Adrenal gland (tissue), 12 donors: ENCODE measurements around the gene BCAR1. TPM values are rescaled to one million over a fixed set of nuclear protein-coding genes. Genes with fewer than 3 reads are reported as not detected.
"Not testable (repeated sequence)": the region's sequence is repeated elsewhere in the genome, so short reads cannot be mapped to it uniquely, and the experiment has no call there.

Experiments used
- DNase-seq, 7 donors: peaks; one replicate each; pipeline ENCODE4 v3.0.0-alpha.2; 2019 to 2020
- H3K27ac ChIP-seq, 5 donors: fragments of 200-600 bp; sonication (generic) in 4 of 5; 1 replicate in 3 of 5; 2 replicates in 2 of 5; pipeline versions ENCODE4 v1.5.1 to v1.8.0; 2016 to 2020; ENCODE audit warnings: mild to moderate bottlenecking in 1 of 5
- H3K27me3 ChIP-seq: fragments of 200-600 bp; 2 replicates; pipeline ENCODE4 v1.8.0; 2021
- H3K36me3 ChIP-seq, 2 donors: fragments of 200-600 bp; replicated peaks in 1 of 2; 1 replicate in 1 of 2; 2 replicates in 1 of 2; pipeline versions ENCODE4 v1.5.1 to v1.8.0; 2018 to 2022
- H3K4me1 ChIP-seq, 2 donors: fragments of 200-600 bp; replicated peaks in 1 of 2; 1 replicate in 1 of 2; 2 replicates in 1 of 2; pipeline versions ENCODE4 v1.5.1 to v1.8.0; 2018 to 2021
- H3K4me3 ChIP-seq, 4 donors: fragments of 200-600 bp; sonication (generic) in 3 of 4; one replicate each; pipeline ENCODE4 v1.5.1; 2016 to 2018
- H3K9me3 ChIP-seq, 3 donors: fragments of 200-600 bp; sonication (generic) in 1 of 3; replicated peaks in 1 of 3; 1 replicate in 2 of 3; 2 replicates in 1 of 3; pipeline versions ENCODE4 v1.5.1 to v1.8.0; 2016 to 2021
- CTCF ChIP-seq, 6 experiments: fragments of 450-650 bp in 4 of 6; fragments of 200-600 bp in 2 of 6; sonication (generic) in 1 of 6; IDR thresholded peaks; 1 replicate in 5 of 6; 2 replicates in 1 of 6; pipeline versions ENCODE4 v1.5.1 to v1.8.0; 2016 to 2021; ENCODE audit warnings: antibody characterized with exemption in 6 of 6, mild to moderate bottlenecking in 2 of 6, moderate library complexity in 1 of 6
- POLR2A ChIP-seq, 2 donors: fragments of 450-650 bp; IDR thresholded peaks; one replicate each; pipeline ENCODE4 v1.6.1; 2017; ENCODE audit warnings: antibody characterized with exemption in 2 of 2, mild to moderate bottlenecking in 2 of 2, moderate library complexity in 1 of 2
- WGBS, 4 donors: extraction: QIAGEN DNeasy Blood & Tissue Kit in 2 of 4; methylation state at CpG; one replicate each; pipeline versions ENCODE4 v1.1.5 to v1.1.7; 2013 to 2017; 5-methylcytosine and 5-hydroxymethylcytosine counted together
- intact Hi-C, 2 donors: fragments of 100-400 bp; cut with DNase I; formaldehyde crosslinking; loops; one replicate each; pipeline versions ENCODE4 v1.14.1 to v1.15.0; 2022 to 2023
- polyA plus RNA-seq, 3 donors: library from polyadenylated mRNA; stranded (reverse); fragments of 200-250 nt in 2 of 3; fragments of 350-450 nt in 1 of 3; fragmentation: Illumina TruSeq in 1 of 3; extraction: RNeasy Lipid Tissue Mini Kit (QIAGEN cat#74804) in 1 of 3; gene quantifications; one replicate each; pipeline ENCODE4 v1.2.3, GENCODE V29; 2013 to 2014
- total RNA-seq, 9 donors: library from RNA; depleted of rRNA in 4 of 9; stranded (reverse); fragments of >200 nt in 4 of 9; fragments of 120-200 nt in 1 of 9; fragmentation: NEBNext Ultra II Directional in 1 of 9; extraction: Animal tissue kit (Norgen Biotek cat#: 25700) in 1 of 9; gene quantifications; one replicate each; pipeline versions ENCODE4 v1.1.0 to v1.2.4, GENCODE V29; 2013 to 2023
- donor health status: healthy with polysubstance abuse.
- donor health status: Bipolar disorder and iron deficiency.
- donor health status: DM: yes; HTN: yes; CAD: no.
- donor health status: DM: no; HTN: no; CAD: no.
- donor health status: DM: no; HTN: no; CAD: no.
- donor health status: DM: yes; HTN: yes; CAD: no.

The BCAR1 gene
- total and polyA plus RNA-seq, 12 donors, result 10.2 to 87.7 (median 63.8) TPM

- H3K36me3 ChIP-seq, result peaks cover 0 to 21% of the 10 kb centered on the region in 2 donors
- peaks cover 26 to 71% of the 10 kb centered on the region in 2 donors for H3K4me1 ChIP-seq
- DNase-seq, result peak; percentile 71 to 96 (median 85)
- no peak overlapping the region for H3K4me3 ChIP-seq
- H3K27me3 ChIP-seq, result no peaks in the 10 kb centered on the region
- H3K9me3 ChIP-seq, result no peaks in the 10 kb centered on the region
- 32 to 42% (median 33%) methylated on average over 11 to 25 of the region's 25 CpGs for WGBS, 4 donors
- H3K27ac ChIP-seq, result peak overlapping the region in 4 of 5 donors; percentile 75 to 96 (median 86)
- intact Hi-C loops, result no loop called here
- TF ChIP-seq POLR2A (IDR thresholded peaks at IDR 0.05), result peak; percentile 21 to 57
- TF ChIP-seq CTCF (IDR thresholded peaks at IDR 0.05), result no peak
Observed at GRCh38 chr16:75244844-75245758, 6.3 kb downstream of the BCAR1 start.

DNA sequence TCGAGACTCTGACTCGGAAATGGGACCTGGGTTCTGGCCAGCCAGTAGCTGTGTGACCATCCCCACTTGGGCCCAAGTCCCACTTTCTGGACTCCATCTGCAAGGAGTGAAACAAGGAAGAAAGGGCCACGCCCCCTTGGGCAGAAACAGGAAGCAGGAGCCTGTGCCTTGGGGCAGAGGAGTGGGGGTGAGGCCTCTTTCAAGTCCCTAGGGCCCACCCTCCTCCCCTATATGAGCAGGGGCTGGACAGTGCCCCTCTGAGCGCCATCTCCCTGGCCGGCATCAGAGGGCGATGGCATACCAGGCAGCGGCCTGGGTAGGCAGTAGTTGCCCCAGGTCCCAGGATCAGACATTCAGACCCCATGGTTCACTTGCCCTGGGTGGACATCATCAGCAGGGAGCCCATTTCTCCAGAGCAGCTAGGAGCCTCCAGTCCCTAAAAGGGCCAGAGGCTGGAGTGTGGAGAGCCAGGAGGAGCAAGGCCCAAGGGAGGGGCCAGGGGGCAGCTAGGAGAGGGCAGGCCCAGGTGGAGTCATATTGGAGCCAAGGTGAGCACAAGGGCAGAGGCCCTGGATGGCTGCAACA is 7.1 kb downstream of the BCAR1 start:
- H3K27ac ChIP-seq, result peak overlapping the region in 4 of 5 donors; percentile 75 to 96 (median 86)
- no peak overlapping the region for H3K4me3 ChIP-seq
- no peak for TF ChIP-seq CTCF (IDR thresholded peaks at IDR 0.05)
- peaks cover 0 to 21% of the 10 kb centered on the region in 2 donors for H3K36me3 ChIP-seq
- intact Hi-C loops, result no loop called here
- WGBS, 4 donors, result 43 to 81% (median 69%) methylated on average over 2 to 7 of the region's 7 CpGs
- peak in 3 of 7 donors; percentile 49 to 60 (median 57) for DNase-seq
- H3K9me3 ChIP-seq, result no peaks in the 10 kb centered on the region
- no peaks in the 10 kb centered on the region for H3K27me3 ChIP-seq
- peaks cover 27 to 68% of the 10 kb centered on the region in 2 donors for H3K4me1 ChIP-seq

- Histone ChIP-seq H3K4me3 (no peak overlapping the region), H3K4me1 (peaks cover 32 to 68% of the 10 kb centered on the region in 2 donors), H3K27ac (peak overlapping the region in 3 of 5 donors; percentile 75 to 96 (median 94)), H3K27me3 (no peaks in the 10 kb centered on the region), H3K36me3 (peaks cover 0 to 21% of the 10 kb centered on the region in 2 donors), H3K9me3 (no peaks in the 10 kb centered on the region)
- TF ChIP-seq POLR2A (IDR thresholded peaks at IDR 0.05) (no peak), CTCF (IDR thresholded peaks at IDR 0.05) (no peak)
- WGBS, 4 donors, result 71 to 85% (median 78%) methylated on average over 3 to 20 of the region's 20 CpGs
- DNase-seq, result no peak
- intact Hi-C loops, result no loop called here
Observed at GRCh38 chr16:75243667-75244224, 7.7 kb downstream of the BCAR1 start.

GRCh38 chr16:75242436-75243078 is 8.9 kb downstream of the BCAR1 start:
- H3K4me1 ChIP-seq, result peaks cover 38 to 68% of the 10 kb centered on the region in 2 donors
- H3K27me3 ChIP-seq, H3K4me3 ChIP-seq, intact Hi-C loops, H3K9me3 ChIP-seq: not testable (repeated sequence)
- DNase-seq, result peak in 1 of 7 donors; percentile 6
- WGBS, 4 donors, result 89 to 96% (median 92%) methylated on average over 12 to 27 of the region's 27 CpGs
- H3K36me3 ChIP-seq, result peaks cover 0 to 21% of the 10 kb centered on the region in 2 donors
- peak overlapping the region in 1 of 5 donors; percentile 16 for H3K27ac ChIP-seq
